Right kidney (tissue), 9 donors: ENCODE data around the gene KHDC1L.
"Not testable (repeated sequence)": the region's sequence is repeated elsewhere in the genome, so short reads cannot be mapped to it uniquely, and the experiment has no call there.

Source experiments
- DNase-seq: peaks from one replicate; pipeline ENCODE4 v3.0.0-alpha.2; 2016
- long read RNA-seq, 8 donors: transcript quantifications; one replicate each; lab custom pipeline, GENCODE V29; 2026

Gene KHDC1L, protein sequence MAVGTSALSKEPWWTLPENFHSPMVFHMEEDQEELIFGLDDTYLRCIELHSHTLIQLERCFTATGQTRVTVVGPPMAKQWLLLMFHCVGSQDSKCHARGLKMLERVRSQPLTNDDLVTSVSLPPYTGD
- long read RNA-seq, donor 1 = 0 reads
- long read RNA-seq, donor 2 = 0 reads
- long read RNA-seq, donor 3 = 0 reads
- long read RNA-seq, donor 4 = 0 reads
- long read RNA-seq, donor 5 = 0 reads
- long read RNA-seq, donor 6 = 0 reads
- long read RNA-seq, donor 7 = 0 reads
- long read RNA-seq, donor 8 = 0 reads

DNA sequence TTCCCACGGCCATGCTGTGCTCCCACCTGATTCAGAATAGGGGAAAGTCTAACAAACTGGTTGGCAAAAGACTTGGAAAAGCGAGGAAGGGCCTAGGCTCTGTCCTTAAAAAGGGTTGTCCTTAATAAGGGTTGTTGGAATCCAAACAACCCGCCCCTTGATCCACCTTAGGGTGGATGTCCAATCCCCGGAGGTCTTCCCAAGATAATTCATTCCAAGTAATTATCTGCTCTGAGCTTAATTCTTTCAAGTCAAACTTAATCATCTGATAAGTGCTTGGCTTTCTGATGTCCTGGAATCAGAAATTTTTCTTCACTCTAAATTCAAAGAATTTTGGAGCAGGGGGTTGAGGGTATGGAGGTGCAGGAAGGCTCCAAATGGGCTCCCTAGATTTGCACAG is at the start of gene KHDC1L:
KHDC1L (minus strand) TSS at position 101 of the 400 bp plus-strand sequence; CDS start at position 13, 88 bp downstream.
- DNase-seq = no peak

DNA sequence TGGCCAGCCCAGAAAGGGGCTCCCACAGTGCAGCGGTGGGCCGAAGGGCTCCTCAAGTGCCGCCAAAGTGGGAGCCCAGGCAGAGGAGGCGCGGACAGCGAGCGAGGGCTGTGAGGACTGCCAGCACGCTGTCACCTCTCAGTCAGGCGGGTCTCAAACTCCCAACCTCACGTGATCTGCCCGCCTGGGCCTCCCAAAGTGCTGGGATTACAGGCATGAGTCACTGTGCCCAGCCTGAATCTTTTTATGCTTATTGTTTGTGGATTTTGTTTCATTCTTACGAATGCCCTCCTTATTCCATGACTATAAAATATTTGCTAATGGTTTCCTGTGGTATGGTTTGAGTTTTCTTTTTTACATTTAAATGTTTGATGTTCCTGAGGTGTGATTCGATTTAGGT is 44.0 kb upstream of the KHDC1L start:
- DNase-seq = not testable (repeated sequence)

DNA sequence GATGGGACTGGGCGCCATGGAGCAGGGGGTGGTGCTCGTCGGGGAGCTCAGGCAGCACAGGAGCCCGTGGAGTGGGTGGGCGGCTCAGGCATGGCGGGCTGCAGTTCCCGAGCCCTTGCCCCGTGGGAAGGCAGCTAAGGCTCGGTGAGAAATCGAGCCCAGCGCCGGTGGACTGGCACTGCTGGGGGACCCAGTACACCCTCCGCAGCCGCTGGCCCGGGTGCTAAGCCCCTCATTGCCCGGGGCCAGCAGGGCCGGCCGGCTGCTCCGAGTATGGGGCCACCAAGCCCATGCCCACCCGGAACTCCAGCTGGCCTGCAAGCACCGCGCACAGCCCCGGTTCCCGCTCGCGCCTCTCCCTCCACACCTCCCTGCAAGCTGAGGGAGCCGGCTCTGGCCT is 43.6 kb upstream of the KHDC1L start:
- not testable (repeated sequence) for DNase-seq

DNA sequence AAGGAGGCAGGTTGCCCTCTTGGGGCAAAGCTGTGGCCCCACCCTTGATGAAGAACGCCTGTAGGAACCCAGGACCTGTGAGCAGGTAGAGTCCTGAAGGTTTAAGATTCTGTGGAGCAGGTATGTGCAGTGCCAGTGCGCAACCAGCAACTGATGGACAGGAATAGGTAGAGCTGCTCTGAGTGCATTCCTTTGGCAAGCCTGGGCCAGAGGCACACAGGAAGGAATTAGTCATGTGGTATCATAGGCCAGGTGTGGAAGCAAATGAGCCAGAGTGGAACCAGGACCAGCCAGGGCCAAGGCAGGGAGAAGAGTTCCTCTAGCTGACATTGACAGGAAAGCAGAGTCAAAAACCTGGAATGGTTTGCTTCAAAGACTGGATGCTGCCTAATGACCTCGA is 39.1 kb upstream of the KHDC1L start:
- DNase-seq = no peak

DNA sequence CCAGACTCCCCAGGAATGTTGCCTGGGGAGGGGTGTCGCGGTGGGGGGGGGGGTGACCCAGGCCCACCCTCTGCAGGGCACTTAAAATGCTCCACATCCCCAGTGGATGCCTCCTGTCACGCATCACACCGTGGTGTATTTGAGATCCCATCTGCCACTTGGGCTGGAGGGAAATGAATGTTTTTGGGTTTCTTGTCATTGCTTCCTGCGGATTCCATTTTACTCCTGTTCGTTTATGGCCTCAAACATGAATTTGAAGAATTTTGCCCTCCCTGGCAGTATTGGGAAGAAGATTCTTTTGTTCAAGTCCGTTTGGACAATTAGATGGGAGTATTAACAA is 38.2 kb upstream of the KHDC1L start:
- DNase-seq = no peak

DNA sequence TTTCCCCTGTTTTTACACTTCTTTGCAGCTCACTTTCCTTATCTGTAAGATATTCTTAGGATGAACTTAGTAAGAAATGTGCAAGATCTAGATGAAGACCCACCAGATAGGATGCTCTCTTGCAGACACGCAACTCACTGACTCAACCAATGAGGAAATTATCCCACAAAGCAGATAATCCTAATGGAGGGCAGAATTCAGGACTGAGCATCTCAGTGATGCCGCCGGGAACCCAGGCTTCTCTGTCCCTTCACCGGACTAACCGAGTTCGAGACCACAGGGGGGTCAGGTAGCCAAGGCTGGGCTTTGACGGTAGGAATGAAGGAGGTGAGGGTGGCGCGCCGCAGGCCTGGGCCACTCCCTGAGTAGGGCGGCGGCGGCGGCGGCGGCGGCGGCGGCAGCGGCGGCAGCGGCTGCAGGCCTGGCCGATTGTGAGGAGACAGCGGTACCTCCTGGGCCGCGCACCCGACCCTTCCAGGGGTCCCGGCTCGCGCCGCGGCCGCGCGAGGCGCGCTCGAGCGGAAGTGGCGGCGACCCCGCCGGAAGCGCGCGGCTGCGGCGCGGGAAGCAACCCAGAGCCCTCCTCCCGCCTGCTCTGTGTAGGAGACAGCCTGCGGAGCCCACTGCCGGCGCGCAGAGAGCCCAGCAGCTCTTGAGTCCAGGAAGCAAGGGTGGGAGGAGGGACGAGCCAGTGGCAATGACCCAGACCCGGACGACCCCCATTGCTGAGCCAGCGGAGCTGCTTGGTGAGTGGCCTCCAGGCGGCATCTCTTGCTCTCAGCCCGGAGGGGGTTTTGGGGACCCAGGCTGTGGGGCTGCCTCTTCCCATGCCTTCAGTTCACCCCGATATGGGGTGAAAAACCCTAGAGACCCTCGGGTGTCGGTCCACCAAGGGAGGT is 37.6 kb upstream of the KHDC1L start, which contains the start of gene KHDC1:
KHDC1 (minus strand) TSS at position 526 of the 899 bp plus-strand sequence. CDS start 20,679 bp downstream, outside the sequence.
- DNase-seq = peak; percentile 82

DNA sequence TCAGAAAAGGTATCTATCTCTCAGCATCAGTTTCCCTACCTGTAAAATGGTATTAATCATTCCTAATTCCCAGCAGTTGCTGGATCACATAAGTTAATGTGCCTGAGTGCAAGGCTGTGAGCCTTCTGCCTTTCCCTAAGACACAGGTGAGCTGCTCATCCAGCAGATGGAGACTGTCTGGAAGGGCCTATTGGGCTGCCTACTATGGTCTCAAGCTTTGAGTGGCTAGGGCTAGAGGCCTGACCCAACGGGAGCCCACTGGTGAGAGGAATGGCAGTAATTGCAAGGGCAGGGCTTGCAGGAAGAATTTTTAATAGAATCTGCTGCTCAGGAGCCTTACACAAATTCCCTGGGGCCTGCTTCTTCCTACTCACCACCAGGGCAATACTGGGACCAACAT is 33.4 kb upstream of the KHDC1L start:
- DNase-seq = peak; percentile 5

DNA sequence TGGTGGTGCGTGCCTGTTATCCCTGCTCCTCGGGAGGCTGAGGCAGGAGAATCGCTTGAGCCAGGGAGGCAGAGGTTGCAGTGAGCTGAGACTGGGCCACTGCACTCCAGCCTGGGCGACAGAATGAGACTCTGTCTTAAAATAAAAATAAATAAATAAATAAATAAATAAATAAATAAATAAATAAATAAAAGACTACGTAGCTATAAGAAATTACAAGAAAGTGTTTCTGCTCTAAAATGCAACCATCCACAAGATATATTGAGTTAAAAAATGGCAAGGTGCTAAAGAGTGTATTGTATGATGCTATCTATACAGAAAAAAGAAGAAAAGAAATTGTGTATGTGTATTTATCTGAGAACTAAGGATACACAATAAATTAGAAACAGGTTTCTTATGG is 29.0 kb upstream of the KHDC1L start:
- not testable (repeated sequence) for DNase-seq

DNA sequence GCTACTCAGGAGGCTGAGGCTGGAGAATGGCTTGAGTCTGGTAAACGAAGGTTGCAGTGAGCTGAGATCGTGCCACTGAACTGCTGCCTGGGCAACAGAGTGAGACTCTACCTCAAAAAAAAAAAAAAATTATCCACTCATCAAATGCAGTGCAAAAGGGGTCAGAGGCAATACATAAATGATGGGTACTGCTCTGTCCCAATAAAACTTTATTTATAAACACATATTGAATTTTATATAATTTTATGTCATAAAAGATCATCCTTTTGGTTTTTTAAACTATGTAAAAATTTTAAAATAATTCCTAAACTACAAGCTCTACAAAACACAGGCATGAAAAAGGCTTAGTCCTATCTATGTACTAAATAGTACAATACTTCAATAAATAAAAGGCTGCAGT is 27.4 kb upstream of the KHDC1L start:
- DNase-seq = no peak

DNA sequence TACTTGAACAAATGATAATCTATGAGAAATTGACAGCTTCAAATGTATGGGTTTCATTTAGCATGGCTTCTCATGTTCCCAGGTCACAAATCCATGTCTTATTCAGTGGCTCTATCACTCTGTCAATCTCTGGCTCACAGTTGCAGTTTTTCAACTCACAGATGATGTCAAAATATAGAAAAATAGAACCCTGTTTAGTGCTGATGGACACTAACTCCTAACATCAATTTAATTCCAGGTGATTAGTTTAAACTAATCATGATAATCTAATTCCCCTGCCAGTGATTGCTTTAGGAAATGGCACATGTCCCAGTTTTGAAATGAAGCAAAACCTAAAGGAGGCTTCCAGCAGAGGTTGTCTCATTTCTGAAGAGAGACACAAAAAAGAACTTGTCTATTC is 24.7 kb upstream of the KHDC1L start:
- no peak for DNase-seq

DNA sequence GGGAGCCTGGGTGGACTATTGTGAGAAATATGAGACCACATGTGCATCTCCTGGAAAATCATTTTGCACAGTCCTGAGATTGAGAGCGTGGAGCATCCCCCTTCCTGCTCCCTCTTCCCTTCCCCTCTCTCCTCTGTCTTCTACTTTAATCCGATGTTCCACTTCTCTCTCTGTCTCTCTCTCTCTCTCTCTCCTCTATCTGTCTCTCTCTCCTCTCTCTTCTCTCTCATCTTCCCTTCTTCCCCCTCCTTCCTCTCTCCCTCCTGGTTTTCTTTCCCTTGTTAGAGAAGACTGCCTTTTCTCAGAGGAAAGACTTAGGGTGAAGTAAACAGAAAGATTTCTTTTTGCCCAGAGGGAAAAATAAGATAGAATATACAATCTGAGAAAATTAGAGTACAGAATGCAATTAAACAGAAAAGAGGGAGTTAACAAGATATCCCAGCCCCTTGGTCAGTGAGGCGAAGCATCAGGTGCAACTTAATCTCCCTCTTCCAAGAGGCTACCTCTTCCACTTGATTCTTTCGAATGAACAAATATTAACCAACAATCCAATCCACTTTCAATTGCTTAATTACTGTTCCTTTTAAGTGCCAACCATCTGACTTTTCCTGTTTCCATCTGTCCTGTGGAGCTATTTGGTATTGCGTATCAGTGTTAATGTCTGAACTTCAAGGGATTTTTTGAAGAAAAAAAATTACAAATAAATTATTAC is 23.1 kb upstream of the KHDC1L start:
- DNase-seq = peak; percentile 19

DNA sequence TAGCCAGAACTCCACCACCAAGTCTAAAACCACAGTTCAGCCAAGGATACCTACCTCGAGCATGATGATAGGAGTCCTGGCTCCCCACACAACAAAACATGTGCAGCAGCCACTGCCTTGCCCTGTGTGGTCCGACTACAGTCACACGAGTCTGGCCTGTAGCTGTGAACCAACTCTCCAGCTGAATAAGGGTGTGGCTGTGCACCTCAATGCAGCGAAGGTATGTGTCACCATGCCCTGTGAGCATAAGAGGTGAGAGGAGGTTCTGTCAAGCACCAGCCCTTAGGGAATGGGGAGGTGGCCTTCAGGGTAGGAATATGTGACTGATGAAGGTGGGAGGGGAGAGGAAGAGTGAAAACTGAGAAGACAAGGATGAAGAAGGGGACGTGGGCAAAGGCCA is 16.7 kb upstream of the KHDC1L start:
- DNase-seq = no peak

DNA sequence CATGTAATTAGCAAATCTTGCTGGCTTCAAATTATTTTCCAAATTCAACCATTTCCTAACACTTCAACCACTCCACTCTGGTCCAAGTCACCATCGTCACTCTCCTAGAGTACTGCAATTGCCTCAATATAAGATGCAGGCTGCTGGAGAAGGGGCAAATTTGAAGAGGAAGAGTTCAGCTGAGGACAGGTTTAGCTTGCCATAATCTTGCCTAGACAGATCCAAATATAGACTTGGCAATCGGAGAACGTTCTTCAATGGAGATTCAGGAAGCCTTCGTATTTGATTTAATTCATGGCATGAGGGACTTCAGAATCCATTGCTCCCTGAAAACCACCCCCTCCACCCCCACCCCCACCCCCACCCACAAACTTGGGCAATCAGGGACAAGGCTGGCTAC is 15.4 kb upstream of the KHDC1L start:
- no peak for DNase-seq

DNA sequence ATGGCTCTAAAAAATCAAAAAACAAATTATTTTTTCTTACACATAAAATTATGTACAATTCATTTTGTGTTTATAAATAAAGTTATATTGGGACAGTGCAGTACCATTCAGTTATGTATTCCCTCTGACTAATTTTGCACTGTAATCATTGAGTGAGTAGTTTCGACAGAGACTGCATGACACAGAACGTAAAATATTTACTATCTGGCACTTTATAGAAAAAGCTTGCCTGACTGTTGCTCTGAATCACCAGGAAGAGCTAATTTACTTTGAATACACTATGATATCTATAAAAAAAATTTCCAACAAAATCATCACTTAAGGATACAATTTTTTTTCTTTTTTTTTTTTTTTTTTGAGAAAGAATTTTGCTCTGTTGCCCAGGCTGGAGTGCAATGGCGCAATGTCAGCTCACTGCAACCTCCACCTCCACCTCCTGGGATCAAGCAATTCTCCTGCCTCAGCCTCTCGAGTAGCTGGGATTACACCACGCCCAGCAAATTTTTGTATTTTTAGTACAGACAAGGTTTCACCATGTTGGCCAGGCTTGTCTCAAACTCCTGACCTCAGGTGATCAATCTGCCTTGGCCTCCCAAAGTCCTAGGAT is 11.0 kb upstream of the KHDC1L start:
- no peak for DNase-seq

DNA sequence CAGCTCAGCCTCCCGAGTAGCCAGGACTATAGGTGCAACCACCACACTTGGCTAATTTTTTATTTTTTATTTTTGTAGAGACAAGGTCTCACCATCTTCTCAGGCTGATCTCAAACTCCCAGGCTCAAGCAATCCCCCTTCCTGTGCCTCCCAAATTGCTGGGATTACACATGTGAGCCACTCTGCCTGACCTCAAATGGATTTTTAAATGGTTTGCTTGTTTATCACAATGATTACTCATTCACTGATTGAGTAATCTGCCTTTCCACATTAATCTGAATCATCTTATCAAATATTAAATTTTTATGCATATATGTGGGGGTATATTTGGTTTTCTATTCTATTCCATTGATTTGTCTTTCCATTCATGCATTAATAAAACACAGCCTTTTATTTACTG is 9.4 kb upstream of the KHDC1L start:
- DNase-seq = no peak

DNA sequence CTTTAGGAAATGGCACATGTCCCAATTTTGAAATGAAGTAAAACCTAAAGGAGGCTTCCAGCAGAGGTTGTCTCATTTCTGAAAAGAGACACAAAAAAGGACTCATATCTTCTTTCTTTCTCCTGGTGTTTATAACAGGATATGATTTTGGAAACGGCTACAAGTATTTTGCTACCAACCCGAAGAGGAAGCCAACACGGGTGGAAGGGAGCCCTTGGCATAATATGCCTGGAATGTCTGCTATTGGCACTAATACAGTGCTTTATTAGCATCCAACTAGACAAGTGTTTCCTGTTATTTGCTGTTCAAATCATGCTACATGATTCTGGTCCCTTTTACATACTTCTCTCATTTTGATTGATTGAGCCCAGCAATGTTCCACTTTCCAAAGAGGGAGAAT is 8.7 kb upstream of the KHDC1L start:
- DNase-seq = not testable (repeated sequence)

DNA sequence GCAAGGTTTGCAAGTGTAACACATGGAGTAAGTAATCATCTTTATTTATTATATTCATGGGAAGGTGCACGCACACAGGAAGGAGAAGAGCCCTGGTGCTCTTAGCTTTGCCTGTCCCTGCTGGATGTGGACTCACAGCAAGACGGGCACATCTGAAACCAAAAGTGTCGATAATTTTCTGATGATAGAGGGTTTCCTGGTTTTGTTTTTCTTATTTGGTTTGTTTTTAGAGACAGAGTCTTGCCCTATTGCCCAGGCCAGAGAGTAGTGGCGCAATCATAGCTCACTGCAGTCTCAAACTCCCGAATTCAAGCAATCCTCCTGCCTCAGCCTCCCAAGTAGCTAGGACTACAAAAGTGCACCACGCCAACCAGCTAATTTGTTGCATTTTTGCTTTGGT is 7.8 kb upstream of the KHDC1L start:
- DNase-seq = no peak

DNA sequence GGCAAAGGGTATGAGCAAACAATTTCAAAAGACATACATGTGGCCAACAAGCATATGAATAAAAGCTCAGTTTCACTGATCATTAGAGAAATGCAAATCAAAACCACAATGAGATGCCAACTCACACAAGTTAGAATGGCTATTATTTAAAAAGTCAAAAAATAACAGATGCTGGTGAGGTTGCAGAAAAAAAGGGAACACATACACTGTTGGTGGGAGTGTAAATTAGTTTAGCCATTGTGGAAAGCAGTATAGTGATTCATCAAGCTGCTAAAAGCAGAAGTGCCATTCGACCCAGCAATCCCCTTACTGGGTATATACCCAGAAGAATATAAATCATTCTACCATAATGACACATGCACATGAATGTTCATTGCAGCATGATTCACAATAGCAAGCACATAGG is 6.7 kb upstream of the KHDC1L start:
- no peak for DNase-seq

DNA sequence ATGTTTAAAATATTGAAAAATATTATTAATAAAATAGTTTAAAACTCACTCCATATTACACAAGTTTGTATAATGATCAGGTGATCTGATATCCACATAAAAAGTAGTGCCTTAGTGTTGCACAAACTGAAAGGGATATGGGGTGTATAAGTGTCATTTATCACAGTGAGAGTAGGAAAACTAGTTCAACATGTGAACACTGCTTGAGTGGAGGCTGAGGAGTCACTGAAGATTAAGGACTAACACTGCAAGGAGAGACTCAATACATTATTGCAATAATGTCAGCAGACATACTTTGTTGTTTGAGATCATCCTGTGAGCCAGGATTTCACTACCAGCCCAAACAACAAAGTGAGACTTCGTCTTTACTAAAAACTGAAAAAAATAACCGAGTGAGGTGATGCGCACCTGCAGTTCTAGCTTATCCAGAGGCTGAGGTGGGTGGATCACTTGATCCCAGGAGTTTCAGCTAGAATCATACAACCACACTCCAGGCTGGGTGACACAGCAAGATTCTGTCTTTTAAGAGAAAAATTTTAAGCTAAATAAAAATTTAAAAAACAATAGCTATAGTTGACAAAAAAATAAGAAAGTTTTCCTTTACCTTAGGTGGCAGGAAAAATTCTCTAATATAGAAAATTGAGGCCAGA is 2.4 kb upstream of the KHDC1L start:
- no peak for DNase-seq

DNA sequence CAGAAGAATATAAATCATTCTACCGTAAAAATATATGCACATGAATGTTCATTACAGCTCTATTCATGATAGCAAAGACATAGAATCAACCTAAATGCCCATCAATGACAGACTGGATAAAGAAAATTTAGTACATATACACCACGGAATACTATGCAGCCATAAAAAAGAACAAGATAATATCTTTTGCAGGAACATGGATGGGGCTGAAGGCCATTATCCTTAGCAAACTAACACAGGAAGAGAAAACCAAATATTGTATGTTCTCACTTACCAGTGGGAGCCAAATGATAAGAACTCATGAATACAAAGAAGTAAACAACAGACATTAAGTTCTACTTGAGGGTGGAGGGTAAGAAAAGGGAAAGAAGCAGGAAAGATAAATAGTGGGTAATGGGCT is 8.4 kb downstream of the KHDC1L start:
- no peak for DNase-seq

DNA sequence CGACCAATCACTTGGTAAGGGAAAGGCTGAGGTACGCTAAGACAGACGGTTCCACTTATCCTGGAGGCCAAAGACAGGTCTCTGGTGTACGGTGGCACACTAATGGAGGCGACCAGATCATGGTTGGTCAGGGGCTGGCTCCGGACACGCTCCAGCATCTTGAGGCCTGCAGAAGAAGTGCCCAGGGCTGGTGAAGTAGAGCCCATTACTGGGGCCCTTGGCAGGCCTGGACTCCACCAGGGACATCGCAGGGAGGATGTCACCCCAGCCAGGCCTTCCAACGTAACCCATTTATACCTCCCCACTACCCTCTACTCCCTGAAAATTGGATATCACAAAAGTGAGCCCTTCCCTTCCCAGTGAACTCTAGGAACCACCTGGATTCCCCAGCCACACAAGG is 16.2 kb downstream of the KHDC1L start:
- no peak for DNase-seq

DNA sequence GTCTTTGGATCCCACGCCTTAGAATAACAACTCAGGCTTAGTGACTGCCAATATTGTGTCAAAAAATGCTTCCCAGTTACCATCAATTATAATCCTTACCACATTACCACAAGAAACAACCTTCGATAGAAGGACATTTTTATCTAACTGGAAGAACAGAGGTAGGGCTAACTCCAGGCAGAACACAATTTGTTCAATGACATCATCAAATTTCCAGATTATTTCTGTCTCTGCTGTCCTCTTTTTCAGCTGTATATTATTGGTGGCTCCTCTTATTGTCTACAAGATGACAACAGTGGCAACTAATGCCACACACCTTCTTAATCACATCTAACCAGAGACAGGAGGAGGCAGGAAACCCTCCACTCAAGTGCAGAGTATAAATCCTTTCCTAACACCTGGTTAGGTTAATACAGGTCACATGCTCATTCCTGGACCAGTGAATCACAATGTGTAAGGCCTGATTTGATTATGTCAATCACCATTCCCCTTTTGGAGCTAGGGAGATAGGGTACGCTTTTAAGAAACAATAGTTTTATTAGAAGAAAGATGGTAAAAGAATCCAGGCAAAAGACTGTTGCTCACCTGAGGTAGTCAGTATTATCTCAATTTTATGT is 18.0 kb downstream of the KHDC1L start:
- DNase-seq = no peak
